Ascending aorta (tissue), 2 donors: ENCODE results near the gene HMCN2. TPM values are rescaled to one million over a fixed set of nuclear protein-coding genes. Genes with fewer than 3 reads are reported as not detected.

Source experiments
- DNase-seq, 2 donors: peaks; one replicate each; pipeline ENCODE4 v3.0.0-alpha.2; 2019; ENCODE audit warnings: low spot score in 2 of 2
- H3K27ac ChIP-seq, 2 donors: fragments of 200-600 bp; sonication (generic); one replicate each; pipeline ENCODE4 v1.5.1; 2016 to 2017; ENCODE audit warnings: mild to moderate bottlenecking in 1 of 2
- H3K27me3 ChIP-seq: fragments of 200-600 bp; sonication (generic); one replicate; pipeline ENCODE4 v1.5.1; 2017
- H3K36me3 ChIP-seq, 2 donors: fragments of 200-600 bp; sonication (generic); one replicate each; pipeline ENCODE4 v1.5.1; 2016
- H3K4me1 ChIP-seq, 2 donors: fragments of 200-600 bp; sonication (generic); one replicate each; pipeline ENCODE4 v1.5.1; 2016 to 2017; ENCODE audit warnings: mild to moderate bottlenecking in 1 of 2
- H3K4me3 ChIP-seq, 2 donors: fragments of 200-600 bp; sonication (generic); one replicate each; pipeline ENCODE4 v1.5.1; 2016 to 2017; ENCODE audit warnings: mild to moderate bottlenecking in 1 of 2
- H3K9me3 ChIP-seq, 2 donors: fragments of 200-600 bp; sonication (generic); one replicate each; pipeline ENCODE4 v1.5.1; 2016
- CTCF ChIP-seq, 3 experiments: fragments of 200-600 bp in 2 of 3; fragments of 450-650 bp in 1 of 3; sonication (generic) in 2 of 3; IDR thresholded peaks; one replicate each; pipeline ENCODE4 v1.5.1; 2016 to 2019; ENCODE audit warnings: antibody characterized with exemption in 3 of 3, mild to moderate bottlenecking in 1 of 3, moderate library complexity in 1 of 3
- intact Hi-C: fragments of 100-400 bp; cut with DNase I; formaldehyde crosslinking; loops from one replicate; pipeline ENCODE4 v1.15.1; 2023
- total RNA-seq: library from RNA; depleted of rRNA; stranded (reverse); fragments of >200 nt; gene quantifications from one replicate; pipeline ENCODE4 v1.1.0, GENCODE V29; 2016

Gene HMCN2
- total RNA-seq, 1 donor from 2014 or later = 7.5 TPM

DNA sequence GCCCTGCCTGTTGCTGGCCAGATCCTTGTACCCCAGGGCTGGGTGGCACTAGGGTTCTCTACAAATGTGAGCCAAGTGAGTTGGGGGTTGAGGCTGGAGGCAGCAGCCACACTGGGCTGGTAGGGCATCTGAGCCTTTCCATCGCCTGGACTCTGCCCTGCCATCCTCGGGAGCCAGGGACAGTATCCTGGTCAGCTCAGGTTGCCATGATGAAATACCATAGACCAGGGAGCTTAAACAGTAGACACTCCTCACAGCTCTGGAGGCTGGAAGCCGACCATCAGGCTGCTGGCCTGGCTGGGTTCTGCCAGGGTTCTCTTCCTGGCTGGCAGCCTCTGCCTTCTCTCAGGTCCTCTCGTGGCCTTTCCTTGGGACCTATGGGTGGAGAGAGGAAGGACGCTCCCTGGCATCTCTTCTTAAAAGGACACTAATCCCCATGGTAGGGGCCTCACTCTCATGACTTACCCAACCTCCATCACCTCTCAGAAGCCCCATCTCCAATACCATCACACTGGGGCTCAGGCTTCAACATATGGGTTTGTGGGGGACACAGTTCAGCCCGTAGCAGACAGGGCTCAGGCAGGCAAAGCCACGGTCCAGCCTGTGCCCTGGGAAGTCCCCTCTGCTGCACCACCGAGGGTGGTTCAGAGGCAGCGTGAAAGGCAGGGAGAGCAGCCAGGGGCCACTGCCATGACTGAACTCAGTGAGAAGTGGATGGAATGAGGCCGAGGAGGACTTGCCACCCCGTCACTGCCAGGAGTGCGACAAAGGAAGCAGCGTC, 50.1 kb downstream of the HMCN2 start:
- intact Hi-C loops = no loop called here
- no peak for TF ChIP-seq CTCF (IDR thresholded peaks at IDR 0.05)
- Histone ChIP-seq H3K4me3 (no peak overlapping the region), H3K27me3 (no peaks in the 10 kb centered on the region), H3K27ac (no peak overlapping the region), H3K4me1 (no peaks in the 10 kb centered on the region), H3K9me3 (no peaks in the 10 kb centered on the region), H3K36me3 (no peaks in the 10 kb centered on the region)
- DNase-seq = no peak

DNA sequence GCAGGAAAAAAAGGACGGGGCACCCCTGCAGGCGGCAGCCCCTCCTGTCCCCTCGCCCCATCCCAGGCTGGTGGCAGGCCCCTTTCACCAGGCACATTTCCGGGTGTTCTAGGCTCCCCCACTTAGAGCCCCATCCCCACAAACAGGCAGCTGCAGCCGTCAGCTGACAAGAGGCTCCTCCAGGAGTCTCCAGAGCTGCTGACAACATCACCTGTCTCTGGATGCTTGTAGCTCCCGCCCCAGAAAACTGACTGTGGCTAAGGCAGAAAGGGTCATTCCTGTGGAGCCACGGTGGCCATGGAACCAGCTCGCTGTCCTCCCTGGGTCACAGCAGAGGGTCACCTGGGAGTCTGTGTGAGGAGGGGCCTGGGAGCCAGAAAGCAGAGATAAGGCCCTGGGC, 50.9 kb downstream of the HMCN2 start:
- H3K4me3 ChIP-seq = no peak overlapping the region
- intact Hi-C loops = no loop called here

GRCh38 chr9:130319300-130319699, 53.7 kb downstream of the HMCN2 start:
- DNase-seq = no peak
- Histone ChIP-seq H3K4me3 (no peak overlapping the region), H3K27me3 (peaks cover 8% of the 10 kb centered on the region), H3K27ac (no peak overlapping the region), H3K9me3 (no peaks in the 10 kb centered on the region), H3K4me1 (no peaks in the 10 kb centered on the region), H3K36me3 (no peaks in the 10 kb centered on the region)
- intact Hi-C loops = no loop called here
- no peak for TF ChIP-seq CTCF (IDR thresholded peaks at IDR 0.05)

More for the DNA sequence above, 50.9 kb downstream of the HMCN2 start:
- no peak for TF ChIP-seq CTCF (IDR thresholded peaks at IDR 0.05)
- no peak overlapping the region for H3K27ac ChIP-seq
- H3K9me3 ChIP-seq = no peaks in the 10 kb centered on the region
- no peaks in the 10 kb centered on the region for H3K4me1 ChIP-seq
- H3K27me3 ChIP-seq = peaks cover 4% of the 10 kb centered on the region
- no peaks in the 10 kb centered on the region for H3K36me3 ChIP-seq
- no peak for DNase-seq

GRCh38 chr9:130319944-130320712, 54.6 kb downstream of the HMCN2 start:
- intact Hi-C loops = no loop called here
- no peak for DNase-seq
- Histone ChIP-seq H3K4me3 (no peak overlapping the region), H3K27me3 (peaks cover 8% of the 10 kb centered on the region), H3K4me1 (no peaks in the 10 kb centered on the region), H3K9me3 (no peaks in the 10 kb centered on the region), H3K27ac (no peak overlapping the region), H3K36me3 (no peaks in the 10 kb centered on the region)
- no peak for TF ChIP-seq CTCF (IDR thresholded peaks at IDR 0.05)

DNA sequence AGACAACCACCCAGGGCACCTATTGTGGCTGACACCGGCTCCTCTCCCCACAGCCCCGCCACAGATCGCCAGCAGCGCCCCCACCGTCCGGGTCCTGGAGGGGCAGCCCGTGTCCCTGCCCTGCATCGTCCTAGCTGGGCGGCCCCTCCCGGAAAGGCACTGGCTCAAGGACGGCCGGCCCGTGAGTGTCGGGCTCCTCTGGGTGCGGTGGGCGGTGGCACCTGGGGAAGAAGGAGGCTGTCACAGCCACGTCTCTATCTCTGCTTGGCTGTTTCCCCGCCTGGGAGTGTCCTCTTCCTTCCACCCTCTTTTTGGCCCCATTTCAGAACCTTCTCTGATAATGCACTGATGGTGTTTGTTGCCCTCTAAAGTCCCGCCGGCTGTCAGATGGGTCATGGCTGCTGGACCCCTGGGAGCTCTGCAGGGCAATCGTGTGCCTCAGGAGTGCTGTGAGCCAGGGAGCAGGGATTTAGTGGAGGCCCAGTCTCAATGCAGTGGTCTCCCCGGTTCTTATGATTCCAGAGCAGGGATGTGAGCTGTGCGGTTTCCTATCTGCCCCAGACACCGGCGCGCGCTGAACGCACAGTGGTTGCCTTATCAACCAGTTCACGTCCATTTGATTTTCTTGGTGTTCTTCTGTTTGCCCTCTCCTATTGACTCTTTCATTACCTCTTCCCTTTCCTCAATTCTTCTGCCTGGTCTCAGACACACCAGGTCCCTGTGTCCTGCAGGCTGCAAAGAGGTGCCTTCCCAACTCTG, 55.3 kb downstream of the HMCN2 start:
- no peak for TF ChIP-seq CTCF (IDR thresholded peaks at IDR 0.05)
- peaks cover 8% of the 10 kb centered on the region for H3K27me3 ChIP-seq
- no peak overlapping the region for H3K4me3 ChIP-seq
- no peaks in the 10 kb centered on the region for H3K9me3 ChIP-seq
- no peak overlapping the region for H3K27ac ChIP-seq
- H3K36me3 ChIP-seq = no peaks in the 10 kb centered on the region
- intact Hi-C loops = no loop called here
- no peak for DNase-seq
- no peaks in the 10 kb centered on the region for H3K4me1 ChIP-seq
